HL-60/S4 (cell line): Measurements from ENCODE around the gene CELA1.
"Not testable (repeated sequence)": the region's sequence is repeated elsewhere in the genome, so short reads cannot be mapped to it uniquely, and the experiment has no call there.

Source experiments
- in situ Hi-C: fragments of 300-500 bp; cut with MboI; formaldehyde crosslinking; loops from 2 replicates; pipeline ENCODE4 v1.14.3; 2022; ENCODE audit warnings: low sequenced_read_pairs

Gene CELA1

GRCh38 chr12:51320695-51321320 is 25.7 kb downstream of the CELA1 start:
- in situ Hi-C loops = no loop called here

GRCh38 chr12:51320311-51320694 is 26.2 kb downstream of the CELA1 start:
- in situ Hi-C loops = no loop called here

GRCh38 chr12:51318846-51319599 is 27.5 kb downstream of the CELA1 start:
- in situ Hi-C loops = no loop called here

GRCh38 chr12:51318057-51318806 is 28.2 kb downstream of the CELA1 start:
- in situ Hi-C loops = not testable (repeated sequence)

- in situ Hi-C loops = no loop called here
Measured at GRCh38 chr12:51311389-51311788, 35.1 kb downstream of the CELA1 start.

GRCh38 chr12:51307655-51308593 is 38.6 kb downstream of the CELA1 start:
- in situ Hi-C loops = no loop called here

- in situ Hi-C loops = no loop called here
Measured at GRCh38 chr12:51306507-51306906, 40.0 kb downstream of the CELA1 start.

- in situ Hi-C loops = not testable (repeated sequence)
Measured at GRCh38 chr12:51300768-51301167, 45.7 kb downstream of the CELA1 start.

- in situ Hi-C loops = no loop called here
Measured at GRCh38 chr12:51295651-51296050, 50.8 kb downstream of the CELA1 start.

- in situ Hi-C loops = not testable (repeated sequence)
Measured at GRCh38 chr12:51294097-51294496, 52.4 kb downstream of the CELA1 start.

- in situ Hi-C loops = no loop called here
Measured at GRCh38 chr12:51293696-51294095, 52.8 kb downstream of the CELA1 start.

- in situ Hi-C loops = not testable (repeated sequence)
Measured at GRCh38 chr12:51291603-51292513, 54.6 kb downstream of the CELA1 start.

GRCh38 chr12:51285843-51286242 is 60.6 kb downstream of the CELA1 start:
- in situ Hi-C loops = no loop called here

- in situ Hi-C loops = no loop called here
Measured at GRCh38 chr12:51281202-51281924, 65.1 kb downstream of the CELA1 start.
